Caco-2 (cell line): Measurements from ENCODE around the gene STK38L. TPM values are rescaled to one million over a fixed set of nuclear protein-coding genes. Genes with fewer than 3 reads are reported as not detected.

ENCODE experiments used
- BruUV-seq: library from RNA; stranded (reverse); fragments of 400-500 nt; replicated peaks from 2 replicates; lab custom pipeline; 2021; lab: Mats Ljungman, UMichigan
- CTCF ChIA-PET: fragments of 300-600 bp; sonication (Branson Sonifier 250); formaldehyde crosslinking; loops from one replicate; lab custom pipeline; 2022; ENCODE audit warnings: antibody characterized with exemption; lab: Charles Lee
- POLR2A ChIA-PET: fragments of 300-600 bp; sonication (Branson Sonifier 250); formaldehyde crosslinking; loops from one replicate; lab custom pipeline; 2022; ENCODE audit warnings: antibody characterized with exemption; lab: Charles Lee
- DNase-seq, 2 experiments: peaks; one replicate each; pipeline versions ENCODE4 v3.0.0 to v3.0.0-alpha.2; 2020 to 2022
- H3K27me3 ChIP-seq: replicated peaks from 2 replicates; pipeline ENCODE4 v1.6.0; 2011; ENCODE audit warnings: low read length; ENCODE audit not compliant: control insufficient read depth, insufficient read depth
- H3K36me3 ChIP-seq: 2 replicates; pipeline ENCODE4 v1.5.1; 2011; ENCODE audit warnings: low read length; ENCODE audit not compliant: control insufficient read depth, insufficient read depth
- H3K4me1 ChIP-seq: fragments of 250-450 bp; sonication (Bioruptor Pico); 2 replicates; pipeline ENCODE4 v1.5.1; 2020; ENCODE audit warnings: mild to moderate bottlenecking
- H3K4me3 ChIP-seq: 2 replicates; pipeline ENCODE4 v1.5.1; 2011; ENCODE audit warnings: low read depth, mild to moderate bottlenecking, control low read depth, low read length
- H3K9me3 ChIP-seq: fragments of 250-450 bp; sonication (Bioruptor Pico); 2 replicates; pipeline ENCODE4 v1.5.1; 2020; ENCODE audit warnings: mild to moderate bottlenecking, moderate library complexity
- H3K27ac Mint-ChIP-seq: one replicate; pipeline ENCODE4 v1.8.0; 2022; ENCODE audit warnings: mixed read lengths; ENCODE audit not compliant: unreplicated experiment
- H3K27me3 Mint-ChIP-seq: one replicate; pipeline ENCODE4 v1.8.0; 2022; ENCODE audit warnings: mixed read lengths; ENCODE audit not compliant: insufficient read depth, unreplicated experiment
- H3K36me3 Mint-ChIP-seq: one replicate; pipeline ENCODE4 v1.8.0; 2022; ENCODE audit warnings: mild to moderate bottlenecking, mixed read lengths; ENCODE audit not compliant: insufficient read depth, unreplicated experiment
- H3K4me1 Mint-ChIP-seq: one replicate; pipeline ENCODE4 v1.8.0; 2022; ENCODE audit warnings: low read depth, mixed read lengths; ENCODE audit not compliant: unreplicated experiment
- H3K4me3 Mint-ChIP-seq: one replicate; pipeline ENCODE4 v1.8.0; 2022; ENCODE audit warnings: mild to moderate bottlenecking, moderate library complexity, mixed read lengths; ENCODE audit not compliant: unreplicated experiment
- H3K9me3 Mint-ChIP-seq: one replicate; pipeline ENCODE4 v1.8.0; 2022; ENCODE audit warnings: mixed read lengths; ENCODE audit not compliant: unreplicated experiment
- intact Hi-C: fragments of 100-400 bp; cut with micrococcal nuclease; formaldehyde crosslinking; loops from one replicate; pipeline ENCODE4 v1.10.0; 2022; ENCODE audit not compliant: unreplicated experiment
- total RNA-seq: library from RNA; stranded (reverse); gene quantifications from 2 replicates; pipeline ENCODE4 v1.2.3, GENCODE V29; 2022
- TF ChIP-seq, protein P1 (sequence below), 2 experiments: fragments of 200-600 bp in 1 of 2; IDR thresholded peaks; 1 replicate in 1 of 2; 2 replicates in 1 of 2; pipeline versions ENCODE4 v1.5.1 to v1.8.0; 2011 to 2022; ENCODE audit warnings: antibody characterized with exemption in 1 of 2, control low read depth in 1 of 2, inconsistent platforms in 1 of 2, low read depth in 1 of 2, low read length in 1 of 2, mild to moderate bottlenecking in 1 of 2, moderate library complexity in 1 of 2; ENCODE audit not compliant: insufficient read depth in 1 of 2, severe bottlenecking in 1 of 2, unreplicated experiment in 1 of 2

STK38L gene
- total RNA-seq, 1 experiment from 2014 or later, result 59.4 TPM

DNA sequence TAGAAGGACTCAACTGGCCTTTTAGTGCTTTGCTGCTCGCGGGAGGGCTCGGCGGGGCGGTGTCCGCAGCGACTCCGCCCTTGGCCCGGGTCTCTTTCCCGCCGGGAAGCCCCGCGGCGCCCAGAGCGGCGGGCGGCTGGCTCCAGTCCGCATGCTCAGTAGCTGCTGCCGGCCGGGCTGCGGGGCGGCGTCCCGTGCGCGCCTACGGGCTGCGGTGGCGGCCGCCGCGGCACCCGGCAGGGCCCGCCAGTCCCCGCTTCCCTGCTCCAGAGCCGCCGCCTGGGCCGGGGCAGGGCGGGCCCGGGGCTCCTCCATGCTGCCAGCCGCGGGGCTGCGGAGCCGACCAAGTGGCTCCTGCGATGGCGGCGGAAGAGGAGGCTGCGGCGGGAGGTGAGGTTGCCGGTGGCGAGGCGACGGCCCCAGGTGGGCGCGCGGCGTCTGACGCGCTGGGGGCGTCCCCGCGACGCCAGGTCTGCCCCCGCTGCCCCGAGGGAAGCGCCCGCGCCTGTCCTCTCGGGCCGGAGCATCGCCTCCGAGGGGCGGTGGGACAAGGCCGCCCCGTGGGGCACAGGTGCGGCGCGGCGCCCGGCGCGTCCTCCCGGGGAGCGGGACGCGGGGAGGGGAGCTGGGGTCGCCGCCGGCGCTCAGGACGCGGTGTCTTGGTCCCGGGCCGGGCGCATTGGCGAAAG lies 88.8 kb downstream of the STK38L start, which contains the start of gene BMAL2:
TSS of gene BMAL2 (plus strand) at position 123 of the 689 bp plus-strand sequence. CDS start at position 360, 237 bp downstream.
- no TSS peak for BruUV-seq
- H3K4me3 Mint-ChIP-seq, result peak within 1 kb of the TSS; percentile 80
- CTCF ChIA-PET, result interaction anchor here (0.8 to 1.0 kb wide), 2 partner anchors 26 to 92 kb away, joined by 4 to 5 read pairs; no protein-coding TSS in a partner anchor
- H3K4me1 ChIP-seq, result peaks cover 34% of the 10 kb centered on the region
- no peaks in the 10 kb centered on the region for H3K27me3 ChIP-seq
- TF ChIP-seq, protein P1, sequence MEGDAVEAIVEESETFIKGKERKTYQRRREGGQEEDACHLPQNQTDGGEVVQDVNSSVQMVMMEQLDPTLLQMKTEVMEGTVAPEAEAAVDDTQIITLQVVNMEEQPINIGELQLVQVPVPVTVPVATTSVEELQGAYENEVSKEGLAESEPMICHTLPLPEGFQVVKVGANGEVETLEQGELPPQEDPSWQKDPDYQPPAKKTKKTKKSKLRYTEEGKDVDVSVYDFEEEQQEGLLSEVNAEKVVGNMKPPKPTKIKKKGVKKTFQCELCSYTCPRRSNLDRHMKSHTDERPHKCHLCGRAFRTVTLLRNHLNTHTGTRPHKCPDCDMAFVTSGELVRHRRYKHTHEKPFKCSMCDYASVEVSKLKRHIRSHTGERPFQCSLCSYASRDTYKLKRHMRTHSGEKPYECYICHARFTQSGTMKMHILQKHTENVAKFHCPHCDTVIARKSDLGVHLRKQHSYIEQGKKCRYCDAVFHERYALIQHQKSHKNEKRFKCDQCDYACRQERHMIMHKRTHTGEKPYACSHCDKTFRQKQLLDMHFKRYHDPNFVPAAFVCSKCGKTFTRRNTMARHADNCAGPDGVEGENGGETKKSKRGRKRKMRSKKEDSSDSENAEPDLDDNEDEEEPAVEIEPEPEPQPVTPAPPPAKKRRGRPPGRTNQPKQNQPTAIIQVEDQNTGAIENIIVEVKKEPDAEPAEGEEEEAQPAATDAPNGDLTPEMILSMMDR (IDR thresholded peaks at IDR 0.05; ENCODE audit: insufficient read depth in 1 of 2, low read depth in 1 of 2, low read length in 1 of 2, severe bottlenecking in 1 of 2, unreplicated experiment in 1 of 2), result no peak
- intact Hi-C loops, result loop anchor here (1.0 kb wide), 1 partner anchor 51 kb away; no protein-coding TSS in a partner anchor
- POLR2A ChIA-PET, result interaction anchor here (0.5 to 1.9 kb wide), 4 partner anchors 45 to 319 kb away, joined by 3 to 8 read pairs (median 3); partner anchors contain the start of genes MED21, STK38L and TM7SF3
- H3K27ac Mint-ChIP-seq, result peak within 1 kb of the TSS; percentile 83
- H3K36me3 ChIP-seq, result no peaks in the 10 kb centered on the region
- no peaks in the 10 kb centered on the region for H3K27me3 Mint-ChIP-seq
- peak; percentile 73 to 84 for DNase-seq
- no peaks in the 10 kb centered on the region for H3K9me3 ChIP-seq
- peaks cover 8% of the 10 kb centered on the region for H3K36me3 Mint-ChIP-seq
- H3K9me3 Mint-ChIP-seq, result no peaks in the 10 kb centered on the region
- H3K4me3 ChIP-seq, result peak within 1 kb of the TSS; percentile 87
- H3K4me1 Mint-ChIP-seq, result peaks cover 45% of the 10 kb centered on the region

DNA sequence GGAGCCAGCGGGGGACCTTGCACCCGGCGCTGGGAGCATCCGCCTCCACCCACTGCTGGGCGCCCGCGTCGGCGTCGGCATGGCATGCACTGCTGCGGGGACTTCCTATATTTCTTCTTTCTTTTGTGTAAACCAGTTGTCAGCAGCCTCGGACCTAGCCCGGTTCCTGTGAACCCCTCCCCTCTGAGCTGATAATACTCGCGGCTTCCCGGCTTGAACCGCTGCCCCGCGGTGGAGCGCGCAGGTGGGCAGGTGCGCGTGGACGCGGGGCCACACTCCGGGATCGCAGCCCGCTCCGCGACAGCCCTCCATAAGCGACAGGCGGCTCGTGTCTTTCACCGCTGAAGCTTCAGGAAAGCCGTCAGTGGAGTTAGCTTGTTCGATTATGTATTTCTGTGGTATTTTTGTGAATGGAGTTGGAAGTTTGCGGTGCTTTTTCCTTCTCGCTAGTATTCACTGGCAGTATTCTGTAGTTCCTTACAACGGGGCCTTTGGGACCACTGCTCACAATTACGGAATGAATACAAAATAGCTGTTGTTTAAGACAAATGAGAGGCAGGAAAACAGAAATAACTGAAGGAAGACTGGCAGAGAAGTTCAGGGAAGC lies 89.4 kb downstream of the STK38L start:
- Mint-ChIP-seq H3K27me3 (no peaks in the 10 kb centered on the region), H3K4me3 (peak overlapping the region; percentile 80), H3K4me1 (peaks cover 51% of the 10 kb centered on the region), H3K36me3 (peaks cover 6% of the 10 kb centered on the region), H3K27ac (peak overlapping the region; percentile 43), H3K9me3 (no peaks in the 10 kb centered on the region)
- TF ChIP-seq, protein P1 (IDR thresholded peaks at IDR 0.05; ENCODE audit: insufficient read depth in 1 of 2, low read depth in 1 of 2, low read length in 1 of 2, severe bottlenecking in 1 of 2, unreplicated experiment in 1 of 2), result no peak
- Histone ChIP-seq H3K27me3 (no peaks in the 10 kb centered on the region), H3K4me1 (peaks cover 34% of the 10 kb centered on the region), H3K9me3 (no peaks in the 10 kb centered on the region), H3K4me3 (peak overlapping the region; percentile 87), H3K36me3 (no peaks in the 10 kb centered on the region)
- BruUV-seq, result no TSS peak
- ChIA-PET CTCF (interaction anchor here (0.6 to 1.0 kb wide), 3 partner anchors 8 to 91 kb away, joined by 3 to 5 read pairs (median 4); no protein-coding TSS in a partner anchor), POLR2A (interaction anchor here (0.7 to 1.9 kb wide), 2 partner anchors 89 to 320 kb away, joined by 3 to 8 read pairs; partner anchors contain the start of genes STK38L and TM7SF3)
- intact Hi-C loops, result no loop called here
- peak; percentile 47 to 59 for DNase-seq
